GM12878 (cell line): ENCODE measurements around the gene COL5A1. TPM values are rescaled to one million over a fixed set of nuclear protein-coding genes. Genes with fewer than 3 reads are reported as not detected.

Experiments
- ATAC-seq: fragments of 200-7000 bp; cut with Tn5 transposase; 3 replicates; pipeline ENCODE4 v1.9.1; 2020; ENCODE audit warnings: mild to moderate bottlenecking, moderate library complexity
- BruUV-seq: library from RNA; stranded (reverse); fragments of 400-500 nt; replicated peaks from 2 replicates; lab custom pipeline; 2021; lab: Mats Ljungman, UMichigan
- CTCF ChIA-PET: fragments of 300-600 bp; sonication (Branson Sonifier 250); formaldehyde crosslinking; extraction: SDS; loops from one replicate; lab custom pipeline; 2021; ENCODE audit warnings: inconsistent platforms; lab: Yijun Ruan, JAX
- POLR2A ChIA-PET: fragments of 350-600 bp; formaldehyde crosslinking; extraction: SDS; loops from one replicate; lab custom pipeline; 2021; ENCODE audit warnings: inconsistent platforms; lab: Charles Lee
- RAD21 ChIA-PET: fragments of 300-600 bp; sonication (Branson Sonifier 250); formaldehyde crosslinking; loops from one replicate; lab custom pipeline; 2023; ENCODE audit warnings: antibody characterized with exemption; ENCODE audit not compliant: unreplicated experiment; lab: Charles Lee
- SMC1A ChIA-PET: fragments of 300-600 bp; sonication (Branson Sonifier 250); formaldehyde crosslinking; loops from one replicate; lab custom pipeline; 2023; ENCODE audit not compliant: unreplicated experiment, uncharacterized antibody; lab: Charles Lee
- DNase-seq: peaks from one replicate; pipeline ENCODE4 v3.0.0-alpha.2; 2011; ENCODE audit warnings: low read depth, low spot score
- FAIRE-seq: peaks from 3 replicates; lab custom pipeline; 2011; peaks lifted over from hg19 to GRCh38; lab: Jason Lieb, UNC
- H2AFZ ChIP-seq: 2 replicates; pipeline ENCODE4 v1.6.0; 2011; ENCODE audit warnings: low read depth, low read length, control low read depth; ENCODE audit not compliant: control insufficient read depth
- H3K27ac ChIP-seq: 2 replicates; pipeline ENCODE4 v1.5.1; 2011; ENCODE audit warnings: control low read depth; ENCODE audit not compliant: control insufficient read depth, insufficient read depth
- H3K27me3 ChIP-seq, 2 experiments: replicated peaks in 1 of 2; 2 replicates each; pipeline versions ENCODE4 v1.6.0 to v1.6.1; 2011; ENCODE audit warnings: low read length in 1 of 2; ENCODE audit not compliant: control insufficient read depth in 2 of 2, insufficient read depth in 2 of 2
- H3K36me3 ChIP-seq, 2 experiments: 2 replicates each; pipeline ENCODE4 v1.5.1; 2011; ENCODE audit warnings: low read length in 1 of 2; ENCODE audit not compliant: control insufficient read depth in 2 of 2, insufficient read depth in 2 of 2
- H3K4me1 ChIP-seq: 2 replicates; pipeline ENCODE4 v1.6.1; 2011; ENCODE audit warnings: mild to moderate bottlenecking, low read length, moderate library complexity, mixed read lengths; ENCODE audit not compliant: control insufficient read depth, insufficient read depth
- H3K4me2 ChIP-seq: 2 replicates; pipeline ENCODE4 v1.6.0; 2011; ENCODE audit warnings: control low read depth; ENCODE audit not compliant: control insufficient read depth, insufficient read depth
- H3K4me3 ChIP-seq: fragments of 200-600 bp; sonication (generic); 2 replicates; pipeline ENCODE4 v1.5.1; 2016
- H3K79me2 ChIP-seq: 2 replicates; pipeline ENCODE4 v1.6.0; 2011; ENCODE audit warnings: low read length; ENCODE audit not compliant: control insufficient read depth, insufficient read depth
- H3K9ac ChIP-seq: 2 replicates; pipeline ENCODE4 v1.8.0; 2011; ENCODE audit warnings: low read length, control low read depth, mixed read lengths; ENCODE audit not compliant: control insufficient read depth, insufficient read depth
- H3K9me3 ChIP-seq: replicated peaks from 3 replicates; pipeline ENCODE4 v1.5.1; 2011; ENCODE audit warnings: mild to moderate bottlenecking, low read length; ENCODE audit not compliant: control insufficient read depth, insufficient read depth
- H4K20me1 ChIP-seq: 2 replicates; pipeline ENCODE4 v1.6.0; 2011; ENCODE audit not compliant: control insufficient read depth, insufficient read depth
- WGBS: methylation state at CpG from one replicate; pipeline ENCODE4 v1.1.6; 2016; ENCODE audit warnings: low lambda C conversion rate; ENCODE audit not compliant: insufficient replicate concordance, insufficient coverage; ENCODE audit errors: missing lambda C conversion rate; 5-methylcytosine and 5-hydroxymethylcytosine counted together
- in situ Hi-C: fragments of 300-500 bp; cut with MboI; formaldehyde crosslinking; loops from 9 replicates; pipeline ENCODE4 v1.14.3; 2018; ENCODE audit warnings: mixed read lengths
- intact Hi-C: fragments of 100-400 bp; cut with micrococcal nuclease; formaldehyde crosslinking; loops from one replicate; pipeline ENCODE4 v1.14.2; 2022; ENCODE audit not compliant: unreplicated experiment
- polyA plus RNA-seq, 11 experiments: library from polyadenylated mRNA; depleted of rRNA in 4 of 11; unstranded in 6 of 11; stranded (reverse) in 5 of 11; fragments of >200 nt; fragmentation: Nextera tagmentation in 4 of 11; fragmentation: Illumina TruSeq in 1 of 11; extraction: Ambion mirVana in 4 of 11; extraction: Trizol in 1 of 11; gene quantifications; 1 replicate in 1 of 11; 2 replicates in 10 of 11; pipeline versions ENCODE4 v1.2.1 to v1.2.3, GENCODE V29; 2011 to 2016; ENCODE audit warnings: inconsistent platforms in 2 of 11, missing spikeins in 2 of 11, low read depth in 1 of 11
- total RNA-seq, 4 experiments: library from RNA; depleted of rRNA in 3 of 4; stranded (reverse); fragments of >200 nt in 3 of 4; fragmentation: Illumina TruSeq in 1 of 4; extraction: Trizol in 1 of 4; gene quantifications; 2 replicates each; pipeline versions ENCODE4 v1.2.1 to v1.2.3, GENCODE V29; 2013 to 2021
- TF ChIP-seq, protein P1 (sequence below): IDR thresholded peaks from 2 replicates; pipeline ENCODE4 v1.6.1; 2012; ENCODE audit warnings: improper control_type of control experiment, low read depth, low read length; ENCODE audit not compliant: insufficient replicate concordance

Gene COL5A1
- total and polyA plus RNA-seq, 10 of the 15 experiments (the other 5 are each of a cell fraction or from before 2014, with no cell fraction given) = under 0.01 to 0.15 (median 0.13) TPM; not detected in 4

DNA sequence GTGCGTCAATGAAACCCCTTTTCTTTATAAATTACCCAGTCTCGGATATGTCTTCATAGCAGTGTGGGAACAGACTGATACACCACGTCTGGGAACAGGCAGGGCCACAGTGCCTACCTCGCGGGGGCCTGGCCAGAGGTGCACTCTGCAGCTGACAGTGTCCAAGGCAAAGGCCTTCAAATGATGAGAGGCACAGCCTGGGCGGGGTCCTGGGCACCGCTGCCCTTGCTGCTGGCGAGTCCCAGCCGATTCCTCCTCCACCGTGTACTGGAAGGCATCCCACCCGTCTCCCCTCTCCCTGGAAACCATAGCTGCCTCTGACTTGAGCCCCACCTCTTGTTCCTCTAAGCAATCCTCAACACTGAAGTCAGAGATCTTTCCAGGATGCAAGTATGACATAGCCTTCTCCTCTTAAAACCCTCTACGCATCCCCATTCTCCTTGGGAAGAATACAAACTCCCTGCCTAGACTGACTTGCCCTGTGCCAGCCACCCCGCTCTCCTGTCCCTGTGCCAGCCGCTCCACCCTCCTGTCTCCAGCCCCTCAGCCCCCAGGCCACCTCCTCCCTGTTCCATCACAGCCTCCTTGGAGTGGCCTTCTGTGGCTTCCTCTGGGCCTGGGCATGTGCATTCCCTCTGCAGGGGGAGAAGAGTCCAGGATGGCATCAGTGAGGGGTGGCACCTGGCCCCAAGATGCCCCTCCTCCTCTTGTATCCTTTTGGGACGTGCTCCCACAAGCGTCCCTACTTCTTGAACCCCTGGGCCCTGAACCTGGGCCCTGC lies 8.1 kb upstream of the COL5A1 start:
- BruUV-seq = no TSS peak
- no peak overlapping the region for H2AFZ ChIP-seq
- H3K9me3 ChIP-seq = no peaks in the 10 kb centered on the region
- SMC1A ChIA-PET = no interaction called here
- H3K4me3 ChIP-seq = no peak overlapping the region
- TF ChIP-seq, protein P1, sequence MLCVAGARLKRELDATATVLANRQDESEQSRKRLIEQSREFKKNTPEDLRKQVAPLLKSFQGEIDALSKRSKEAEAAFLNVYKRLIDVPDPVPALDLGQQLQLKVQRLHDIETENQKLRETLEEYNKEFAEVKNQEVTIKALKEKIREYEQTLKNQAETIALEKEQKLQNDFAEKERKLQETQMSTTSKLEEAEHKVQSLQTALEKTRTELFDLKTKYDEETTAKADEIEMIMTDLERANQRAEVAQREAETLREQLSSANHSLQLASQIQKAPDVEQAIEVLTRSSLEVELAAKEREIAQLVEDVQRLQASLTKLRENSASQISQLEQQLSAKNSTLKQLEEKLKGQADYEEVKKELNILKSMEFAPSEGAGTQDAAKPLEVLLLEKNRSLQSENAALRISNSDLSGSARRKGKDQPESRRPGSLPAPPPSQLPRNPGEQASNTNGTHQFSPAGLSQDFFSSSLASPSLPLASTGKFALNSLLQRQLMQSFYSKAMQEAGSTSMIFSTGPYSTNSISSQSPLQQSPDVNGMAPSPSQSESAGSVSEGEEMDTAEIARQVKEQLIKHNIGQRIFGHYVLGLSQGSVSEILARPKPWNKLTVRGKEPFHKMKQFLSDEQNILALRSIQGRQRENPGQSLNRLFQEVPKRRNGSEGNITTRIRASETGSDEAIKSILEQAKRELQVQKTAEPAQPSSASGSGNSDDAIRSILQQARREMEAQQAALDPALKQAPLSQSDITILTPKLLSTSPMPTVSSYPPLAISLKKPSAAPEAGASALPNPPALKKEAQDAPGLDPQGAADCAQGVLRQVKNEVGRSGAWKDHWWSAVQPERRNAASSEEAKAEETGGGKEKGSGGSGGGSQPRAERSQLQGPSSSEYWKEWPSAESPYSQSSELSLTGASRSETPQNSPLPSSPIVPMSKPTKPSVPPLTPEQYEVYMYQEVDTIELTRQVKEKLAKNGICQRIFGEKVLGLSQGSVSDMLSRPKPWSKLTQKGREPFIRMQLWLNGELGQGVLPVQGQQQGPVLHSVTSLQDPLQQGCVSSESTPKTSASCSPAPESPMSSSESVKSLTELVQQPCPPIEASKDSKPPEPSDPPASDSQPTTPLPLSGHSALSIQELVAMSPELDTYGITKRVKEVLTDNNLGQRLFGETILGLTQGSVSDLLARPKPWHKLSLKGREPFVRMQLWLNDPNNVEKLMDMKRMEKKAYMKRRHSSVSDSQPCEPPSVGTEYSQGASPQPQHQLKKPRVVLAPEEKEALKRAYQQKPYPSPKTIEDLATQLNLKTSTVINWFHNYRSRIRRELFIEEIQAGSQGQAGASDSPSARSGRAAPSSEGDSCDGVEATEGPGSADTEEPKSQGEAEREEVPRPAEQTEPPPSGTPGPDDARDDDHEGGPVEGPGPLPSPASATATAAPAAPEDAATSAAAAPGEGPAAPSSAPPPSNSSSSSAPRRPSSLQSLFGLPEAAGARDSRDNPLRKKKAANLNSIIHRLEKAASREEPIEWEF = no peak
- TF ChIP-seq, all 136 proteins: peak for 0
- RAD21 ChIA-PET = no interaction called here
- POLR2A ChIA-PET = no interaction called here
- in situ Hi-C loops = no loop called here
- CTCF ChIA-PET = no interaction called here
- FAIRE-seq (no peak), DNase-seq (no peak), ATAC-seq (no peak)
- 18% methylated on average over 16 of the region's 16 CpGs for WGBS
- H4K20me1 ChIP-seq = no peaks in the 10 kb centered on the region
- no peaks in the 10 kb centered on the region; a peak in 1 of 4 replicates for H3K27me3 ChIP-seq
- no peak overlapping the region for H3K4me2 ChIP-seq
- H3K9ac ChIP-seq = no peak overlapping the region
- no peak overlapping the region for H3K27ac ChIP-seq
- H3K36me3 ChIP-seq = no peaks in the 10 kb centered on the region
- H3K4me1 ChIP-seq = no peaks in the 10 kb centered on the region
- intact Hi-C loops = no loop called here
- no peaks in the 10 kb centered on the region for H3K79me2 ChIP-seq
